HS-27A (cell line): ENCODE data around the gene PYURF.

Experiments
- DNase-seq: peaks from one replicate; pipeline ENCODE4 v3.0.0-alpha.2; 2012; ENCODE audit warnings: low read depth, missing footprints

Gene PYURF

DNA sequence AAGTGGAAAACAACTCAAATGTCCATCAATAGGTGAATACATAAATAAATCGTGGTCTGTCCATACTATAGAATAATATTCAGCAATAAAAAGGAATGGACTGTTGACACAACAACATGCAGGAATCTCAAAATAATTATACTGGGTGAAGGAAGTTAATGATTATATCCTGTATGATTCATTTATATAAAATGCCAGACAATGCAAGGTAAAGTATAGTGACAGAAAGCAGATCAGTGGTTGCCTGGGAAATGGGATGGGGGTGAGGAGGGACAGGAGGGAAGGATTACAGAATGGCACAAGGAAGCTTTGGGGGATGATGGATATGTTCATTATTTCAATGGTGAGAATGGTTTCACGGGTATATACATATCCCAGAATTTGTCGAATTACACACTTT is 12.3 kb downstream of the PYURF start:
- no peak for DNase-seq

DNA sequence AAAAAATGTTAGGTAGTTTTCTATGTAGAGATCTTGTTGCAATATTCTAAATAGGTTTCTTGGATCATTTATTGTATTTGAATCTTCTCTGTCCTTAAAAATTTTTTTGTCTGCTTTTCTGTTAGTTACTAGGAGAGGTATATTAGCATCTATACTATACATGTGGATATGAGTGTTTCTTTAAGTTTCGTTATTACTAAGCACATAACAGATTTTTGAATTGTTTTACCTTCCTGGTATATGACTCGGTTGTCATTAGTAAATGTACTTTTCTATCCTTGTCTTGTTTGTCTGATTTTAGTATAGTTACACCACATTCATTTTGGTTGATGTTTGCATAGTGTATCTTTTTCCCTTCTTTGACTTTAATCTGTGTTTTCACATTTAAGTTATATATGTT is 20.2 kb downstream of the PYURF start:
- DNase-seq: no peak

DNA sequence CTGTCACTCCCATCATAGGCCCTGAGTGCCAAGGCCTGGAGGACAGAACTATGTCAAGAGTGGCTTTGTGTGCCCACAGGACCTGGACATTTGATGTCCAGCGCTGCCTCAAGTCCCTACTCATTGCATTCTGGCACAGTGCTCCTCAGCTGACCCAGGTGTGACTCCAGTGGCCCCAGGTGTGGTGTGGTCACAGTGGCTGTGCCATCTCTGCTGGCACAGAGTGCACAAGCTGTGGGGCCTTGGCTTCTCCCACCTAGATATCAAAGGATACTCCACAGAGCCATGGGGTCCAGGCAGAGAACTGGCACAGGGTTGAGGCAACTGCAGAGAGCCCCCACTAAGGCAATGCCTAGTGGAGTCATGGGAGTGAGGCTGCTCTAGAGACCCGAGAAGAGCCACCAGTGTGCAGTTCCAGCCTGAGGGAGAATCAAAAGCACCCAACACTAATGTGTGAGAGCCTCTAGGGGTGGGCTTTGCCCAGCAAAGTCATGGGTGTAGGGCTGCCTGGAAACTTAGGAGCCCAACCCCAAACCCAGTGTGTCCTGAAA is 25.6 kb downstream of the PYURF start:
- no peak for DNase-seq

DNA sequence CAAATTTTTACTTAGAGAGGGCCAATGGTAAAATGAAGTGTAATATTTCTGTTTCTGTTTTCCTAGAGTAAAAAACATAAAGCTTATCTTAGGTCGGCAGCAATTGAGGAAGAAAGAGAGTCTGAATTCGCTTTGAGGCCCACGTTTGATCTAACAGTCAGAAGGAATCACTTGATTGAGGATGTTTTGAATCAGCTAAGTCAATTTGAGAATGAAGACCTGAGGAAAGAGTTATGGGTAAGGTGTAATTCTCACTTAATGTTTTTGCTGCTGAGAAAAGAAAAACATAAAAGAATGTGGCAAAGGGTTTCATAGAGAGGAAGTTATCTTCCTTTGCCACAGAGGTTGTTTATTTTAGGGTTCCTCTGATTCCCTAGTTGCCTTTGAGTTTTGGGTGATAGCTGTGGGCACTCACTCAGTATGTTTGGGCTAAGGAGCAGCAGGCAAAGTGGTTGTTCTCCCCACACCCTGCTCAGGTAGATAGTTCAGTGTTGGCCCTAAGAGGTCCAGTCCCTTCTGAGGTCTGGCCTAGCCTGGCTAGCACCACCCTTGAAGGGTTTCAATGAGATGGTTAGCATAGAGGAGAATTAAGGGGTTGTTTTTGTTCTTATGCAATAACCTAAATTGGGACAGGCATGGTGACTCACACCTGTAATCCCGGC is 34.3 kb downstream of the PYURF start:
- DNase-seq: no peak

DNA sequence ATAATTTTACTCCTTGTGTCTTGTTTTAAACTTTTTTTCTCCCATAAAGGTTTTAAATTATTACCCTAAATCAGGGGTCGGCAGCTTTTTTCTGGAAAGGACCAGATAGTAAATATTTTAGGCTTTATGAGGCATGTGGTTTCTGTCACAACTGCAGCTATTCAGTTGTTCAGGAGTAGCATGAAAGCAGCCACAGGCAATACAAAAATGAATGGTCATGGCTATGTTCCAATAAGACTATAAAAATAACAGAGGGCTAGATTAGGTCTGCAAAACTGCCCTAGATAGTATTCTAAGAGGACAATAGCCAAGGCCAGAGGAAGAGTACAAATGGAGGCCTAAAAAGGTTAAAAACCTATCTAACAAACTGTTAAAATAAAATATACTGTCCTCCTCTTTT is 42.0 kb downstream of the PYURF start:
- no peak for DNase-seq

DNA sequence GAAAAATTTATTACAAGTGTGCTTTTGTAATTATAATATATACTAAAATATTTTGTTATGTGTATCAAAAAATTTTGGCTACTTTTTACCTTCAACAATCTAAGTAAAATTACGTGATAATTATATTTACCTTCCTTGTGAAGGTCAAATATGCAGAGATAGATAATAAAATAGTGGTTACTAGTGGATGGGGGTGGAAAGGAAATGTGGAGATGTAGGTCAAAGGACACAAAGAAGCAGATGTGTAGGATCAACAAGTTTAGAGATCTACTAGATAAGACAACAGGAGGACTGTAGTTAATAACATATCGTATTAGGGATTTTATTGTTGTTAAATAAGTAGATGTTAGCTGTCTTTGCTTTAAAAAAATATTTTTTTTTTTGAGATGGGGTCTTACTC is 45.3 kb downstream of the PYURF start:
- no peak for DNase-seq

DNA sequence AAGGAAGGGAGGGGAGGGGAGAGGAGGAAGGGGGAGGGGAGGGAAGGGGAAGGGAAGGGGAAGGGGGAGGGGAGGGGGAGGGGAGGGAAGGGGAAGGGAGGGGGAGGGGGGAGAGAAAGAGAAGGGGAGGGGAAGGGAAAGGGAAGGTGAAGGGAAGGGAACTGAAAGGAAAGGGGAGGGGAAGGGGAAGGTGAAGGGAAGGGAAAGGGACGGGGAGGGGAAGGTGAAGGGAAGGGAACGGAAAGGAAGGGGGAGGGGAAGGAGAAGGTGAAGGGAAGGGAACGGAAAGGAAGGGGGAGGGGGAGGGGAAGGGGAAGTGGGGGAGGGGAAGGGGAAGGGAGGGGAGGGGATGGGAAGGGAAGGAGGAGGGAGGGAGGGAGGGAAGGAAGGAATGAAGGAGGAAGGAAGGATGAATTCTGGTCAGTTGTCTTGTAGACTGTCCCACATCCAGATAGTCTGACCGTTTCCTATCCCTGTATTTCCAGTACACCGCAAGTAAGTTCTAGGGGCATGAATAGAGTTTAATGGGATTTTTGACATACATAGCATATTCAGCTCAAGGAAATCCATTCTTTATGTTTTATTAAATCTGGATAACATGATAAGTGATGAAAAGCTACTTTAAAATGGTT is 46.2 kb downstream of the PYURF start:
- no peak for DNase-seq
